Non-pigmented ciliary epithelial cell (primary cell): ENCODE data around the gene GHRL.

Experiments used
- DNase-seq: peaks from one replicate; pipeline ENCODE4 v3.0.0-alpha.2; 2010; ENCODE audit warnings: low read depth

GHRL gene, protein sequence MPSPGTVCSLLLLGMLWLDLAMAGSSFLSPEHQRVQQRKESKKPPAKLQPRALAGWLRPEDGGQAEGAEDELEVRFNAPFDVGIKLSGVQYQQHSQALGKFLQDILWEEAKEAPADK

DNA sequence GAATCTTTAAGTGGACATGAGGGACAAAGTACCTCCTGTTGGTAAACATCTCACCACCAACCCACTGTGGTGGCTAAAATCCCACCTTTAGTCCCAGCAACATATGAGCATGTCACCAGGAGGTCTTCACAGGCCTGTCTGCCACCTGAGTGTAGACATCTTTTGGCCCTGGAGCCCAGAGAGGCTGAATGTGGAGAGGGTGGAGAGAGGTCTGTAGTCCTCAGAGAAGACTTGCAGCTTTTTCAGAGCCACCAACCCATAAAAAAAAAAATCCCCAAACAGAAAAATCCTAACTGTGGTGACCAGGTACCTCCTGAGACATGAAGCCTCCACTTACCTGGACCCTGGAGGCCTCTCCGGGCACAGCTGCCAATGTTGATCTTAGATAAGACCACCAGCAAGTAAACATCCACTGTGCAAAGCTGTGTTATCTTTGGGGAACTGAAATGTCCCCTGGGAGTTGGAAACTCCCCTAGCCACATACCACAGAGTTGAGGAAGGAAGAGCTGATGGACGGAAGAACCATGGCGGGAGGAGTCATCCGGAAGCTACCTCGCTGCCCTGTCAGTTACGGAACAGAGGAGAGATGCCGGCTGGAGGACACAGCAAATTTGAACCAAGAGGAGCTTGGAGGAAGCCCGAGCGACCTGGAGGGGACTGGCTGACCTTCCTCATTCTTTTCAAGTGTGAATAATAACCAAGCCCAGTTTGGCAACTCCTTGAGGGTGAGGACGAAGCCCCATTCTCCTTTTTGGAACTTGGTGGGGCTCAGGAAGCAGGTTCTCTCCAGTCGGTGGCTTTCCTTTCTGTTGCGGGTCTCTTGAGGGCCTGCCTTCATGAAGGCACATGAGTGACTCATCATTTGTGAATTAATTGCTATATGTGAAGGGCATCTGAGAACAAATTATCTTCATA, at the start of gene GHRL:
TSS of gene GHRL (minus strand) at position 443 of the 915 bp plus-strand sequence. CDS start 2,767 bp downstream, outside the sequence.
- no peak for DNase-seq

DNA sequence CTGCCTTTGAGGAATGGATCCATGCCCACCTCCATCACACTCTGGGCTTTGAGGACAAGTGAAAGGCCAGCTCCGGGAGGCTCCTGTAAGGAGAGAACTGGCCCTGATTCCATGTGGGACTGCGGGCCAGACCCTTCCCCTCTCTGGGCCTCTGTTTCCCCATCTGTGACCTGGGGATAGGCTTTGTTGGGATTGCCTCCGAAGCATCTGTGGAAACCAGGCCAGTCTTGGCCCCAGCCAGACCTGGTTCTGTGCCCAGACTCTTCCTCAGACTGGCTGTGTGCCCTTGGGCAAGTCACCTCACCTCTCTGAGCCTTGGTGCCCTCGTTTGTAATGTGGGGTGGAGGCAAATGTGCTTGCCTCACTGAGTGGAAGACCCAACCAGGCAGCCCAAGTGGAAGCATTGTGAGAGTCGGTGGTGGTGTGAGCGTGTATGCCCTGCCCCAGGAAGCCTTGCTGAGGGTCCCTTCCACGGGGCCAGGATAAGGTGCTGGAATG, 49.2 kb upstream of the GHRL start:
- DNase-seq: no peak

DNA sequence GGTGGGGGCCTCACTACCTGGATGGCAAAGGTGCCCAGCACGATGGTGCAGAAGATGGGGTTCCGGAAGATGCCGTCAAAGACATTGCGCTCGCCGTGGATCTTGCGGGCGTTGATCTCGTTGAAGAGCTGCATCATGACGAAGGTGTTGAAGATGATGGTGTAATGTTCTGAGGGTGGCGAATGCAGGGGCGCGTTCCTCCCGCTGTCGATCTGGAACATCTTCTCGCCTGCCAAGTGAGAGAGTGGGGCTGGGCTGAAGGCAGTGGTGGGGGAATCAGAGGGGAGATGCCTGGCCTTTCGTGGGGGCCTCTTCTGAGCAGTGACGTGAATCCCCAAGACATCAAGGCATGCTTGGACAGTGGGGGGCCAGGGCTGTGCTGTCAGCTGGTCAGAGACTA, 47.7 kb upstream of the GHRL start:
- no peak for DNase-seq

DNA sequence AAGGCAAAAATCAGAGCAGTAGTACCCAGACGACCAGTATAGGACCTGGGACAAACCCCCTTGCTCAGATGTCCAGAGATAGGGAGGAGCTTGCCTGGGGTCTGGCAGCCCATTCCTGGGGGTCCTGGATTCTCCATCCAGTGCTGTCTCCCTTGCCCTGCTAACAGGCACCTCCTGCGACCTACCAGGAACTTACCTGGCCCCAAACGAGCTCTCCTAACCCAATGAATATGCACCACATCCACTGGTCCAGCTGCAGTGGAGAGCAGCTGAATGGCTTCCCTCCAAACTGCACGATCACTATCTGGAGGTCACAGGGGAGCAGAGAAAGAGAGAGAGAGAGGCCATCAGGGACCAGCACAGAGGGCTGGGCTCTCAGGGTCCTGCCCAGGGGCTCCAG, 47.3 kb upstream of the GHRL start:
- no peak for DNase-seq

DNA sequence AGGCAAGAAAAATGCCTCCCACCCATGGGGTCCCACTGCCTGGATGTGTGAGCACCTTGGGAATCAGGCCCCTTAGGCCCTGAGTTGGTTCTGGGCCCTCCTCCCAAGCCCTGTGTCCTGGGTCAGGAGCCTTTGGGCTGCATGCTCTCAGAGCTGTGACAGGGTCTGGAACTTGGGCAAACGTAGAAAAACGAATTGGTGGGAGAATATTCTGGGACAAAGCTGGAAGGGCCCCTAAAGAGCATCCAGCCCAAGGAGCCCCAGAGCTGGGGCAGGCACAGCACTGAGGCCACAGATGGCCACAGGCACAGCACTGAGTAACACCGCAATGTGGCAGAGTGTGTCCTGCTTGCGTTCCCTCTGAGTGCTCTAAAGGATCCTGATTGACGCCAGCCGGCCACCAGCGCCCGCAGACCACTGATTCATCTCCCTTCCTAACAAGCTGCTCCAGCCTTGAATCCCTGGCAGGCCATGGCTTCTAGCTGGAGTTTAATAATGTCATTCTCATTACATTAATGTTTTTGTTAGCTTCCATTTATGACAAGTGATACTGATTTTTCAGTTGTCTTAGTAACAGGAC, 46.7 kb upstream of the GHRL start:
- no peak for DNase-seq

DNA sequence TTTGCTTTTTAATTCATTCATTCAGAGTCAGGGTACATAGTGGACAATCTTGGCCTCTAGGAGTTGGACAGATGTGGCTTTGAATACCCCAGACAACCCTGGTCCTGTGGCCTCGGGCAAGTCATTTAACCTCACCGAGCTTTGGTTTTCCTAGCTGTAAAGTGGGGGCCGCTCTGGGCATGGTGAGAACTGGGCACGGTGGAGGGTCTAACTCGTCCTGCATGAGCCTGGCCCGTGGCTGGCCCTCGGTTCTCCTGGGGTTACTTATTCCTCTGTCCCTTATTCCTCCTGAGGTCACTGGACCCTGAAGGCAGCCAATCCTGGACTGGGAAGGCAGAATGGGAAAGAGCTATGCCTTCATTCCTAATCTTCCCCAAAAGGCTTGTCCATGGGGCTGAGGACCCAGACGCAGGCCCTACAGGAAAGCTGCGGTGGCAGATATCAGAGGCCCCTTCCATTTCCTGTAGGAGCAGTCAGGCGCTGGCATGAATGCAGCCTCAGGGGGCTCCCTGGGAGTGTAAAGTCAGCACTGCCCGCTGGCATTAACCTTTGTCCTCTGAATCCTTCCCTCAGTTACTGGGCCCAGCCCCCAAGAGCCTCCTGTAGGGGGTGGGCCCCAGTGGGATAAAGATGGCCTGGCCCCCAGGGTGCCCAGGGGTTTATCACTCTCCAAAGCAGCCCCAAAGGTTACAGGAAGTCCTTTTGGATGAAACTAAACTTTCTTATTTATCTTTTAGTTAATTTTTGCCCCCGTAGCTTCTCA, 46.0 kb upstream of the GHRL start:
- no peak for DNase-seq

DNA sequence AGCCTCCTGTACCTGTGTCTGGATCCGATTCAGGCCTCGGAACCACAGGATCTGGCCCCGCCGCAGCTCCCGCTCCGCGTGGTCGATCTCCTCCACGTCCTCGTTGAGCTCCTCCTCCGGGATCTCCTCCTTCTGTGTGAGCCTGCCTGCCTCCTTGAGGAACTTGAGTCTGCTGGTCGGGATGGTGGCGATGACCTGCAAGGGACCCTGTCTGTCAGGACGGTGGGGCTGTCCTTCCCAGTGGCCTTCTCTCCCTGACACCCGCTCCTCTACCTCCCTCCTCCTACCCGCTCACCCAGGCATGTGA, 45.4 kb upstream of the GHRL start:
- DNase-seq: no peak

DNA sequence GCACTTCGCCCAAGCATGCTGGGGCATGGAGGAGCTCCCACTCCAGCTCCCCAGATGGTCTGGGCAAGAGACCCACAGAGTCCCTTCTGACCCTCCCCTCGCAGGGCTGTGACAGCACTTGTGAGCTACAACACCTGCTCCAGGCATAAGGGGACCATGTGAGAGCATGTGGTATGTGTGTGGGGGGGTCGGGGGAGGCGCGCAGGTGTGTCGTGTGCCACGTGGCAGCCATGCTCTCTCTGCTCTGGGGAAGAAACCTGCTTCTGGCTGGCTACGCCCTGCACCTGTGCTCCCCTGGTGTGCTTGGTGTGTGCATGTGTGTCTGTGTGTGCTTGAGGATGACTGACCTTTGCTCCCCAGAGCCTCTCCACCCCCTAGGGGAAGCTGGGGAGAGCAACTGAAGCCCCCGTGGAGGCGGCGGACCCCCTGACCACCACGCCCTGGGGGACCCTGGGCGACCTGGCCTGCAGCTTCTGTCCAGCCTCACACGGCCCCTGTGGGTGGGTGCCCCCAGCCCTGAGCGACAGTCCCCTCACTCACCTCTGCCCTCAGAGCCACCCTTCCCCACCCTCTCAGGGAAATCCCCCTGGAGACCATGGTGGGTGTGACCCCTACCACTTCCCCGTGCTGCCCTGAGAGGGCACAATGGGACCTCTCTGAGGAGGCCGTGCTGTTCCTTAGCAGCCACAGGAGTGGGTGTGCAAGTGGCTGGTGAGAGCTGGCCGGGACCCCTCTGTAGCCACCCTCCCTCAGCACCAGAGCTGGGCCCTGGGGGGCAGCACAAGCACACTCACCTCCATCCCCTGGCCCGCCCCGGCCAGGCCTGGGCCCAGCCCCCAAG, 44.8 kb upstream of the GHRL start:
- no peak for DNase-seq

DNA sequence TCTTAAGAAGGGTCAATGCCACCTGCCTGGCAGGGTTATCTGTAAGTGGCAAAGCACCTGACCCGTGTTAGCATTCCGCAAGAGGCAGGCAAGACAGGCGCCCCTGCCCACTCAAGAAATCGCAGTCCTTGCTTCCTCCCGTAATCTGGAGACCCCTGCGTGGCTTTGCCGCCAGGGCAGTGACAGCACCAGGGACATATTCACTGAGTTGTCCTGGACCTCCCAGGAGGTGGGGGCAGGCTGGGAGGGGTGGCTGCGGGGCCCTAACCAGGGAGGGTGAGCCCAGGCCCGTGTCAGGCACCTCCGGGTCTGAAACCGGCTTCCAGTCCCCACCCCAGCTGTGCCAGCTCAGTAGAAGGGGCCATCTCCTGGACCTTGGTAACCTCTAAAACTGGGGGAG, 44.0 kb upstream of the GHRL start:
- DNase-seq: no peak

DNA sequence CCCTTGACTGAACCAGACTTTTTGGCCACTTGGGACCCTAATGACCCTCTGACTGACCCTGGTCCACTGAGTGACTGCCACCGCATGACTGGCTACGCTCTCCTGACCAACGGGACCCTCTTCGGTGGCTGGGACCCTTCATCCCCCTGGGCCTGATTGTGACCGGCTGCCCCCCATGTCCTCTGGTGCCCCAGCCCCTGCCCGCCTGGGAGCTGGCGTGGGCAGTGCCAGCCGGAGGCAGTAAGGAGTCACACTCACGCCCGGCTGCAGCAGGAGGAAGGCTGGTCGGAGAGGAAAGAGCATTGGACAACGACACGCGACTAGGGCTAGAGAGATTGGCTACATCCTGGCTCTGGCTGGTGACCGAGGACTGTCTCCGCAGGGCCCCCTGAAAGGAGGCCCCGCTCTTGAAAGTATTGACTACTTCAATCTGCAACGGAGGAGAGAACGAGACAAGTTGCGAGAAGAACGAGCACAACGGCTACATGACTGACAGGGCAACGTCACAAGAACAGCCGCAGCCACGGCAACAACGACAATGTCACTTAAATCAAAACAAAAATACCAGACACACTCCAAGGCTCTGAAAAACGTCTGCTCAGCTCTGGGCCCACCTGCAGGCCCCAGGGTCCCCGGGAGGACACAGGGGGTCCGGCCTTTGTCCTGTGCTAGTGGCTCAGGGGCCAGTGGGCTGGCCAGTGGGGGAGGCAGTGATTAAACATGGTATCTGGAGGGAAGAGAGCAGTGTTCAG, 43.3 kb upstream of the GHRL start:
- no peak for DNase-seq

DNA sequence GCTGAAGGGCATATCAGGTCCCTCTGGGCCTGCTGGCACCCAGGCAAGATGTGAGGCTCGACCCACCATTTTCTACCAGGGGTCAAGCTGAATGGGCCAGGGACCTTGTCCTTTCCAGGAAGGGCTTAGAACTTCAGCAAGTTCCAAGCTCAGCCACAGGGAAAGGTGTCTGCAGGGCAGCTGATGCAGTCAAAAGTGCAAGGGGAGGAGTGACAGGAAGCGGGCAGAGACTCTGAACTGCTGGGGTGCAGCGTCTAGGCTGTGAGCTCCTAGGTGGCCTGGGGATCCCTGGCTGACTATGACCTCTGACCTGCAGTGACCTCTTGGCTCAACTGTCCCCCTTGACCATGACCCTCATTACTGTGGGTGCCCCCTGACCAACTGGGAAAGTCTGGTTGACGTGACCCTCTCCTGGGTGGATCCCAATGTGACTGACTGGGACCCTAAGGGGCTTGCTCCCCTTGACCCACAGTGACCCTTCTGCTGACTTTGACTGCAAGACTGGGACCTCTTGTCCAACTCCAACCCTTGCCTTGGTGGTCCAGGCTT, 42.5 kb upstream of the GHRL start:
- DNase-seq: no peak

DNA sequence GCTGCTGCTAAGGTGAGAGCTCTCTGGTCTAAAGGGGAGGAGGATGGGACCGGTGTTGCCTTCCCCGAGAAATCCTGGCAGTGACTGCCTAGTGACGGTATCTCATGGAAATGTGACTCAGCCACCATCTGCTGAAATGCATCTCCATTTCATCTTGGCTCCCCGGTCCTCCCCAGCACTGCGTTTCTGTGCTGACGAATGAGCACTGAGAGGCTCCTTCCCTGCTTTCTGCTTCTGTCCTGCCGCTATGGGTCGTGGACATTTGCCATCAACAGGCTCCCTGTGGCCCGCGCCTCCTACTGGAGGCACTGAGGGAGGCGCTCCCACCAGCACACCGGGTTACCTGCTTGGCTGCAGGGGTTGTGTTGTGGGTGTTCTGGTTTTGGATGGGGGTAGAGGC, 41.7 kb upstream of the GHRL start:
- DNase-seq: no peak

DNA sequence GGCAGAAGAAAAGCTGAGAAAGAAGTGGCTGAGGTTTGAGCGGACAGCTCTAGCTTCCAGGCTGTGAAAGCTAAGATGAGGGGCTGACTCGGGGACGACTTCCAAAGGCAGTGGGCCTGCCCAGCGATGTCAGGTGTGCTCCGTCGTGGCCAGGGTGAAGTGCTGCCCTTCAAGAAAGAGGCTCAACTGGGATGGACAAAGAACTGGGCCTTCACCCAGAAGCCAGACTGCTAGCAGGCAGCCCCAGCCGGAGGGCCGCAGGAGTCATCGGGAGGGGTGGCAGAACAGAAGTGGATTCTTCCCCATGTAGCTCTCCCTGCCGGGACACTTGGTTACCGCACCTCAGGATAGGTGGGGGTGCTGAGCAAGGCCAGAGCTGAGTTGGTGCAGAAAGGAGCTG, 41.3 kb upstream of the GHRL start:
- DNase-seq: no peak

DNA sequence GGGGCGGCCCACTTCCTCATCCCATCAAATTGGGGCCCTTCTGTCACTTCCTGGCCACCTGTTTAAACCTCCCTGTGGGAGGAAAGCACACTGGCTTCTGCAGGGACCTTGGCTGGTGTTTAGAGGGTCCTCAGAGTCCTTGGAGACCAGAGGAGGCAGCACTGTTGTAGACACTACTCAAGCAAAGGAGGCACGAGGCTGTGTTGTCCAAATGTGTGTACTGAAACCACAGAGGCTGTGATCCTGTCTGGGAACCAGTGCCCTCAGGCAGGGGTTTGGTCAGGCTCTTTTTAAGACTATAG, 40.6 kb upstream of the GHRL start:
- DNase-seq: no peak

DNA sequence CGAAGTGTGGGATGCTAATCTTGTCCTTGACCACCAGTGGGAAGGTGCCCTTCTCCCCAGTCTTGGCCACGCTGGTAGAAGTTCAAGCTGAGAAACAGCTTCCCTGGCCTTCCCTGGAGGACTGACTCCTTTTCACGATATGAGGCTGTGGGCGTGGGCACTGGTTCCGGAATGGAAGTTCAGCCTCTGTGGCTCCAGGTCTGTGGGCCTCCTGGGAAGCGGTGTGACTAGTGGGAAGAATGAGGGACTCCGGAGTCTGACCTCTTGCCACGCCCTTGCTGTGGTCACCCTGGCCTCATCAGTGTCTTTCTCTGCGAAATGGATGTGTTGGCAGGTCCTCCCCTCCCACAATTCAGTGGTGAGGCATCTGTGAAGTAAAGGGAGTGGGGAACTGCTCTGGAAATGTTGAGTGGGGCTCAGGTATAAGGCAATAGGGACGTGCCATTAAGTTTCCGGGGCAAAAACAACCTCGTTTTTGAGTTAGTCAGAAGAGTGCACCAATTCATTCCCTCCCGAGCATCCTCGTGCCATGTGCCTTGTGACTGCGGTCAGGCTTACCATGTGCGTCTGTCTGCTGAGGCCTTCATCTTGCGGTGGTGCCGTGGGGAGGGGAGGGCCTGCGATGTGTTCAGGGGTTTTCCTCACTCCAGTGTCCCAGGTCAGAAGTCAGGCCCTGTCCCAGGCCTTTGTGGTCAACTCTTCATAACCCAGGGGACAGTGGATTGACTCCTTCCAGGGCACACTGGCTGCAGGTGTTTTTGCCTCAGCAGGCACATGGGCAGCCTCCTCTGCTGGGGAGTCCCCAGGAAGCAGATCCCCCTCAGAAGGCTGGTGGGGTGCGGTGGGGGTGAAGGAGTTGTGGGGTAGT, 40.0 kb upstream of the GHRL start:
- no peak for DNase-seq

DNA sequence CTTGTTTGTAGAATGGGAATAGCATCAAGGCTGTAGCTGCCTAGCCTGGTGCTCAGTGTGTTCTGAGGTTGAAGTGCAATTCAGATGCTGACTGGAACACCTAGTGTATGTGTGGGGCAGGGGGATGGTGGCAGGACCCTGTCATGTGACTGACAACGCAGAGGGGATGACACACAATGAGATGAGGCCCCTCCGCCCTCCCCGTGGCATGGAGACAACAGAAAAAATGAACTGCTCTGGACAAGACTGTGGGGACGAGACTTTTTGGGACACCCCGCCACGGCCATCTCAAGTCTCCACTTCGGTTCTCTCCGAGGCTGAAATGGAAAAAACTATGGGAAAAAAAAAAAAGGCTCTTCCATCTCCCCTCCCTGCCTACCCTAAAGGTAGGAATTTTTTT, 38.6 kb upstream of the GHRL start:
- DNase-seq: no peak

DNA sequence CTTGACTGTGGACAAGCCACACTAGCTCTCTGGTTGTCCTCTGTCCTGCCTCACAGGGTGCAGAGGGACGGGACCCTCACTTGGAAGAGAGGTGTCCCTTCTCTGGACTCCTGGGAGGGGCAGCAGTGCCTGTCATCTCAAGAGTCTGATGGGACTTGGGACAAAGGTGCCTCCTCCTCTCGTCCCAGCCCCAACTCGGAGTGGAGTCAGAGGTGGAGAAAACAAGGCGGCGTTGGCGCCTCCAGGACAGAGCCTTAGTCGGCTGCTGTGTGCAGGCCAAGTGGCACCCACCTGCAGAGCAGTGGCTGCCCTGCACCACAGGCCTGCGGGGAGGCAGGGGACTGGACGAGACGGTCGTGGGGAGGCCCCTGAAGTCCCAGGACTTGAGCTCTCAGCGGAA, 37.6 kb upstream of the GHRL start:
- no peak for DNase-seq

DNA sequence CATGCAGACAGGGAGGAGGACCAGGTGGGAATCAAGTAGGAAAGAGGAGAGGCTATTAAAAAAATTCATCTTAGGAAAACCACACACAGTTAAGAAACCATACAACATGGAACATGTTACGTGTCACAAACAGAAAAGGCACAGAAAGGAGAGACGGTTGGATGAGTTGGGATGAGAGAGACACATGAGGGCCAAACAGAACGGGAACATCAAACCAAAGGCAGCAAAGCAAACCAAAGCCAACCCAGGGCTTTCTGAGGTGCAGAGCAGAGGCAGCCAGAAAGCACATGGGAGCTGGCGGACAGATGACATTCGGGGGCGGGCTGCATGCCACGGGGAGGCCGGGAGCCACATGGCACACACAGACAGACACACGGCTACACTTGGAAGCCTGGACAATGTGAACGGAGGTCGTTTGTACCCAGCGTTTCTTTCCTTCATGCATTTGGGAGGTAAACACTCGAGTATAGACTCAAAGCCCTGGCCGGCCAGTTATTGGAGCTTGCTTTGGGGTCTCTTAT, 36.8 kb upstream of the GHRL start:
- no peak for DNase-seq

DNA sequence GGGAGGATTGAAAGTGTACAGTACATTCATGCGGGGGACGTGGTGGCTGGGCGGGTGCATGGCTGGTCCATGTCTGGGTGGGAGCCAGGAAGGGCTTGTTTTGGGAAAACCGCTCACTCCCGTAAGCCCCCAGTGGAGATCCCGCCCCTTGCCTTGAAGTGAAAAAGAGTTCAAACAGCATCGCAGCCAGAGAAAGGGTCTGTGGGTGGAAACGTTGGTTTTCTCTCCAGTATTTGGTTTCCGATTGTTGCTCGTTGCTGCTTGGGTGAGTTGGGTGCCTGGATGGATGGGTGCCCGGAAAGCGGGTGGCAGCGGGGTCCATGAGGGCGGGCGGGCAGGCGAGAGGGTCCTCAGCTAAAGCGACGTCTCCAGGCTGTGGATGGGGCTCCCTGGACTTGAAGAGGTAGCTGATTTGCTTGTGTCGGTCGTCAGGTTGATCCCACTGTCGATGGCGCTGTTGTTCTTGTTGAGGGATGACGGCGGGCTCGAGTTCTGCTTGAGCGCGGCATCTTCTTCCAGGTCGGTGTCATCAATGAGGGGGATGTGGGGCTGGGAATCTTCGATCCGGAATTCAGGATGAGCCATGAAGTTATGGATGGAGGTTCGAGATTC, 35.8 kb upstream of the GHRL start:
- no peak for DNase-seq
